Mesenchymal stem cell (in vitro differentiated cells and primary cell): Measurements from ENCODE around the gene INVS.
"Not testable (repeated sequence)": the region's sequence is repeated elsewhere in the genome, so short reads cannot be mapped to it uniquely, and the experiment has no call there.

Experiments used
- DNase-seq: peaks from one replicate; pipeline ENCODE4 v3.0.0-alpha.2; 2013
- H2AFZ ChIP-seq: one replicate; pipeline ENCODE4 v1.6.1; 2013; ENCODE audit warnings: low read depth, mild to moderate bottlenecking, control low read depth, inconsistent platforms, low read length, moderate library complexity
- H2AK5ac ChIP-seq: 2 replicates; pipeline ENCODE4 v1.6.1; 2013; ENCODE audit warnings: low read length, moderate library complexity, mild to moderate bottlenecking, inconsistent platforms; ENCODE audit not compliant: severe bottlenecking
- H2BK120ac ChIP-seq: one replicate; pipeline ENCODE4 v1.6.1; 2013; ENCODE audit warnings: low read depth, mild to moderate bottlenecking, inconsistent platforms, low read length, moderate library complexity
- H2BK12ac ChIP-seq, 2 experiments: one replicate each; pipeline ENCODE4 v1.6.1; 2013; ENCODE audit warnings: inconsistent platforms in 2 of 2, low read length in 2 of 2, mild to moderate bottlenecking in 2 of 2, moderate library complexity in 2 of 2, control low read depth in 1 of 2
- H2BK15ac ChIP-seq: one replicate; pipeline ENCODE4 v1.6.1; 2013; ENCODE audit warnings: mild to moderate bottlenecking, low read depth, inconsistent platforms; ENCODE audit not compliant: poor library complexity, severe bottlenecking
- H2BK5ac ChIP-seq: 2 replicates; pipeline ENCODE4 v1.6.1; 2013; ENCODE audit warnings: low read depth, mild to moderate bottlenecking, low read length, control low read depth, inconsistent platforms; ENCODE audit not compliant: poor library complexity, severe bottlenecking
- H3K14ac ChIP-seq, 2 experiments: one replicate each; pipeline ENCODE4 v1.6.1; 2013; ENCODE audit warnings: inconsistent platforms in 2 of 2, low read length in 2 of 2, control low read depth in 1 of 2, mild to moderate bottlenecking in 1 of 2, moderate library complexity in 1 of 2
- H3K18ac ChIP-seq, 2 experiments: one replicate each; pipeline ENCODE4 v1.6.1; 2013; ENCODE audit warnings: inconsistent platforms in 2 of 2, low read length in 2 of 2, control low read depth in 1 of 2, low read depth in 1 of 2, mild to moderate bottlenecking in 1 of 2
- H3K23ac ChIP-seq, 2 experiments: one replicate each; pipeline ENCODE4 v1.6.1; 2013; ENCODE audit warnings: inconsistent platforms in 2 of 2, low read length in 2 of 2, mild to moderate bottlenecking in 2 of 2, moderate library complexity in 2 of 2, control low read depth in 1 of 2
- H3K27ac ChIP-seq: 2 replicates; pipeline ENCODE4 v1.5.1; 2013; ENCODE audit warnings: mild to moderate bottlenecking, moderate library complexity, low read length, control low read depth, inconsistent platforms; ENCODE audit not compliant: poor library complexity, severe bottlenecking
- H3K27me3 ChIP-seq, 2 experiments: 2 replicates each; pipeline versions ENCODE4 v1.6.1 to v1.7.0; 2013; ENCODE audit warnings: low read length in 2 of 2, mild to moderate bottlenecking in 2 of 2, moderate library complexity in 2 of 2, control low read depth in 1 of 2, inconsistent platforms in 1 of 2; ENCODE audit not compliant: control insufficient read depth in 1 of 2, insufficient read depth in 1 of 2
- H3K36me3 ChIP-seq, 2 experiments: 2 replicates each; pipeline versions ENCODE4 v1.6.1 to v1.7.0; 2013; ENCODE audit warnings: low read length in 2 of 2, control low read depth in 1 of 2, inconsistent platforms in 1 of 2, low read depth in 1 of 2, mild to moderate bottlenecking in 1 of 2; ENCODE audit not compliant: insufficient read depth in 2 of 2, control insufficient read depth in 1 of 2
- H3K4ac ChIP-seq, 2 experiments: one replicate each; pipeline ENCODE4 v1.6.1; 2013; ENCODE audit warnings: inconsistent platforms in 2 of 2, low read length in 2 of 2, mild to moderate bottlenecking in 2 of 2, moderate library complexity in 2 of 2, control low read depth in 1 of 2, low read depth in 1 of 2
- H3K4me1 ChIP-seq: 2 replicates; pipeline ENCODE4 v1.6.1; 2013; ENCODE audit warnings: low read depth, low read length, control low read depth; ENCODE audit not compliant: control insufficient read depth, insufficient read depth
- H3K4me2 ChIP-seq: 2 replicates; pipeline ENCODE4 v1.6.1; 2013; ENCODE audit warnings: low read length, mild to moderate bottlenecking, inconsistent platforms; ENCODE audit not compliant: poor library complexity, severe bottlenecking
- H3K4me3 ChIP-seq, 2 experiments: 2 replicates each; pipeline versions ENCODE4 v1.5.1 to v1.7.0; 2013; ENCODE audit warnings: low read length in 2 of 2, mild to moderate bottlenecking in 2 of 2, control low read depth in 1 of 2, low read depth in 1 of 2; ENCODE audit not compliant: insufficient read depth in 1 of 2
- H3K79me1 ChIP-seq: replicated peaks from 2 replicates; pipeline ENCODE4 v1.6.1; 2013; ENCODE audit warnings: mild to moderate bottlenecking, control low read depth, low read length, inconsistent platforms; ENCODE audit not compliant: poor library complexity, severe bottlenecking
- H3K9ac ChIP-seq: 2 replicates; pipeline ENCODE4 v1.7.0; 2013; ENCODE audit warnings: mild to moderate bottlenecking, low read length, moderate library complexity
- H3K9me3 ChIP-seq: 2 replicates; pipeline ENCODE4 v1.7.0; 2013; ENCODE audit warnings: mild to moderate bottlenecking, low read length; ENCODE audit not compliant: control insufficient read depth
- H4K8ac ChIP-seq: one replicate; pipeline ENCODE4 v1.6.1; 2013; ENCODE audit warnings: inconsistent platforms, mild to moderate bottlenecking, low read length, moderate library complexity
- H4K91ac ChIP-seq: one replicate; pipeline ENCODE4 v1.6.1; 2013; ENCODE audit warnings: mild to moderate bottlenecking, low read length, inconsistent platforms
- WGBS: methylation state at CpG from one replicate; pipeline ENCODE4 v1.1.7; 2013; ENCODE audit warnings: mixed read lengths; 5-methylcytosine and 5-hydroxymethylcytosine counted together

The INVS gene

GRCh38 chr9:100322954-100323536 is 224.0 kb downstream of the INVS start:
- peak; percentile 53 for DNase-seq
- Histone ChIP-seq H3K4ac (no peak overlapping the region), H2BK120ac (no peak overlapping the region), H3K4me3 (no peak overlapping the region), H3K27ac (no peak overlapping the region), H3K4me2 (no peak overlapping the region), H4K8ac (no peak overlapping the region), H3K27me3 (no peaks in the 10 kb centered on the region), H2AK5ac (no peak overlapping the region), H3K23ac (no peak overlapping the region), H3K36me3 (peaks cover 4 to 65% of the 10 kb centered on the region in 2 experiments), H3K9me3 (no peaks in the 10 kb centered on the region), H2AFZ (no peak overlapping the region), H2BK5ac (no peak overlapping the region), H3K79me1 (peaks cover 9% of the 10 kb centered on the region), H2BK12ac (no peak overlapping the region), H3K9ac (no peak overlapping the region), H4K91ac (no peak overlapping the region), H3K18ac (no peak overlapping the region), H3K14ac (no peak overlapping the region), H2BK15ac (no peak overlapping the region), H3K4me1 (no peaks in the 10 kb centered on the region)
- WGBS: 100% methylated on average over 1 of the region's 3 CpGs

GRCh38 chr9:100324594-100325200 is 225.7 kb downstream of the INVS start:
- Histone ChIP-seq H3K9me3 (no peaks in the 10 kb centered on the region), H2BK5ac (no peak overlapping the region), H3K27me3 (no peaks in the 10 kb centered on the region), H3K23ac (no peak overlapping the region), H2BK120ac (no peak overlapping the region), H3K27ac (no peak overlapping the region), H3K9ac (no peak overlapping the region), H4K8ac (no peak overlapping the region), H2AFZ (no peak overlapping the region), H3K4me3 (no peak overlapping the region), H2AK5ac (no peak overlapping the region), H3K14ac (no peak overlapping the region), H2BK12ac (no peak overlapping the region), H2BK15ac (no peak overlapping the region), H3K4me2 (no peak overlapping the region), H3K4me1 (no peaks in the 10 kb centered on the region), H3K36me3 (peaks cover 4 to 73% of the 10 kb centered on the region in 2 experiments), H3K4ac (no peak overlapping the region), H3K79me1 (peaks cover 10% of the 10 kb centered on the region), H4K91ac (no peak overlapping the region), H3K18ac (no peak overlapping the region)
- DNase-seq: peak; percentile 49
- WGBS: no CpG with 5 or more reads among the region's 4 CpGs

GRCh38 chr9:100338736-100339135 is 239.7 kb downstream of the INVS start:
- H3K9ac ChIP-seq, H3K4me3 ChIP-seq, H3K4ac ChIP-seq, H2BK120ac ChIP-seq, DNase-seq, H2AK5ac ChIP-seq, H2BK5ac ChIP-seq, H3K27ac ChIP-seq, H3K4me1 ChIP-seq, H3K27me3 ChIP-seq, H4K91ac ChIP-seq, H3K9me3 ChIP-seq, H3K18ac ChIP-seq, H3K23ac ChIP-seq, H4K8ac ChIP-seq, H2BK15ac ChIP-seq, H2BK12ac ChIP-seq, H3K14ac ChIP-seq, H2AFZ ChIP-seq, H3K4me2 ChIP-seq: not testable (repeated sequence)
- 100% methylated on average over 5 of the region's 5 CpGs for WGBS
- peaks cover 4 to 69% of the 10 kb centered on the region in 2 experiments for H3K36me3 ChIP-seq
- H3K79me1 ChIP-seq: peaks cover 18% of the 10 kb centered on the region

- WGBS: 100% methylated on average over 1 of the region's 2 CpGs
- H3K4me2 ChIP-seq: no peak overlapping the region
- no peak for DNase-seq
- no peak overlapping the region for H3K14ac ChIP-seq
- H3K4ac ChIP-seq: no peak overlapping the region
- no peak overlapping the region for H2BK120ac ChIP-seq
- H2BK12ac ChIP-seq: no peak overlapping the region
- no peak overlapping the region for H2BK15ac ChIP-seq
- H2AFZ ChIP-seq: no peak overlapping the region
- H2AK5ac ChIP-seq: no peak overlapping the region
- H3K9me3 ChIP-seq: no peaks in the 10 kb centered on the region
- no peak overlapping the region for H4K91ac ChIP-seq
- H2BK5ac ChIP-seq: no peak overlapping the region
- H3K36me3 ChIP-seq: peaks cover 4 to 69% of the 10 kb centered on the region in 2 experiments
- H3K4me1 ChIP-seq: no peaks in the 10 kb centered on the region
- H3K9ac ChIP-seq: no peak overlapping the region
- H3K23ac ChIP-seq: no peak overlapping the region
- H3K4me3 ChIP-seq: no peak overlapping the region
- peaks cover 15% of the 10 kb centered on the region for H3K79me1 ChIP-seq
- H3K18ac ChIP-seq: no peak overlapping the region
- no peaks in the 10 kb centered on the region for H3K27me3 ChIP-seq
- H3K27ac ChIP-seq: no peak overlapping the region
- no peak overlapping the region for H4K8ac ChIP-seq
Measured at GRCh38 chr9:100340224-100340623, 241.2 kb downstream of the INVS start.
